Heart right ventricle (tissue), 16 donors: ENCODE data around the gene EYS. TPM values are rescaled to one million over a fixed set of nuclear protein-coding genes. Genes with fewer than 3 reads are reported as not detected.

Source experiments
- ATAC-seq, 8 donors: fragments of 200-7000 bp; cut with Tn5 transposase; one replicate each; pipeline ENCODE4 v1.9.1; 2020; ENCODE audit warnings: mild to moderate bottlenecking in 8 of 8, moderate library complexity in 8 of 8, moderate number of reproducible peaks in 1 of 8
- DNase-seq, 2 donors: peaks; one replicate each; pipeline ENCODE4 v3.0.0-alpha.2; 2020
- H3K27ac ChIP-seq, 10 donors: fragments of 200-600 bp; sonication (generic) in 2 of 10; one replicate each; pipeline versions ENCODE4 v1.5.0 to v1.8.0; 2020 to 2022; ENCODE audit warnings: mild to moderate bottlenecking in 3 of 10
- H3K27me3 ChIP-seq, 7 donors: fragments of 200-600 bp; one replicate each; pipeline ENCODE4 v1.8.0; 2021 to 2022; ENCODE audit warnings: mild to moderate bottlenecking in 2 of 7
- H3K36me3 ChIP-seq, 9 donors: fragments of 200-600 bp; sonication (generic) in 1 of 9; one replicate each; pipeline versions ENCODE4 v1.5.0 to v1.8.0; 2020 to 2022; ENCODE audit warnings: mild to moderate bottlenecking in 2 of 9
- H3K4me1 ChIP-seq, 9 donors: fragments of 200-600 bp; sonication (generic) in 1 of 9; one replicate each; pipeline versions ENCODE4 v1.5.0 to v1.8.0; 2020 to 2022; ENCODE audit warnings: mild to moderate bottlenecking in 4 of 9
- H3K4me3 ChIP-seq, 10 donors: fragments of 200-600 bp; sonication (generic) in 2 of 10; one replicate each; pipeline versions ENCODE4 v1.5.0 to v1.8.0; 2020 to 2022; ENCODE audit warnings: mild to moderate bottlenecking in 7 of 10, moderate library complexity in 2 of 10
- H3K9me3 ChIP-seq, 11 donors: fragments of 200-600 bp in 10 of 11; sonication (generic) in 2 of 11; one replicate each; pipeline versions ENCODE4 v1.5.0 to v1.8.0; 2013 to 2022; ENCODE audit warnings: mild to moderate bottlenecking in 2 of 11, control low read depth in 1 of 11, moderate library complexity in 1 of 11
- WGBS, 2 donors: extraction: QIAGEN DNeasy Blood & Tissue Kit; methylation state at CpG; one replicate each; pipeline ENCODE4 v1.1.7; 2013; ENCODE audit warnings: inconsistent platforms in 1 of 2; 5-methylcytosine and 5-hydroxymethylcytosine counted together
- intact Hi-C, 10 donors: fragments of 100-400 bp; cut with DNase I; formaldehyde crosslinking; loops; one replicate each; pipeline versions ENCODE4 v1.11.1 to v1.14.2; 2022
- polyA plus RNA-seq, 2 donors: library from polyadenylated mRNA; stranded (reverse); fragments of 200-250 nt; gene quantifications; one replicate each; pipeline ENCODE4 v1.2.3, GENCODE V29; 2013
- total RNA-seq, 10 donors: library from RNA; stranded (reverse); fragmentation: NEBNext Ultra II Directional in 3 of 10; extraction: Animal tissue kit (Norgen Biotek cat#: 25700) in 3 of 10; gene quantifications; one replicate each; pipeline versions ENCODE4 v1.2.1 to v1.2.4, GENCODE V29; 2021 to 2023
- TF ChIP-seq, protein P1 (sequence below), 9 donors: fragments of 200-600 bp; sonication (generic) in 2 of 9; IDR thresholded peaks; one replicate each; pipeline versions ENCODE4 v1.5.0 to v1.8.0; 2021 to 2022; ENCODE audit warnings: antibody characterized with exemption in 9 of 9, mild to moderate bottlenecking in 5 of 9, moderate library complexity in 1 of 9
- donor health status: Arrhythmogenic right ventricular cardiomyopathy.
- donor health status: ischemic (EF 13 %, LVEDD 7.1; RV severe dilation, severe dysfunction).
- donor health status: healthy with polysubstance abuse.
- donor health status: DM: no; HTN: yes; CAD: no.
- donor health status: DM: no; HTN: no; CAD: no.
- donor health status: ischemic (EF 25% LVEDD 6.9; RV normal size, moderate dysfunction).
- donor health status: ischemic (EF 25% LVEDD 5.7; RV mildly dilated, moderate dysfunction).
- donor health status: healthy.
- donor health status: DM: yes; HTN: yes; CAD: no.
- donor health status: Ischemic cardiomyopathy.
- donor health status: ischemic (EF 35%, LVEDD 5.7; RV mildly dilated, moderate dysfunction).
- donor health status: nonischemic (EF 11% LVEDD 7.7; RV severe dilation, severe dysfunction).
- donor health status: DM: yes; HTN: yes; CAD: no.
- donor health status: PGD.
- donor health status: ischemic (EF 29% LVEDD 5.4; RV normal size, mild dysfunction).
- donor health status: nonischemic (EF 23%, LVEDD 6.1; RV moderate dilation, normal function).

Gene EYS
- total and polyA plus RNA-seq, 12 donors: 0.02 to 0.40 (median 0.18) TPM; not detected in 8

DNA sequence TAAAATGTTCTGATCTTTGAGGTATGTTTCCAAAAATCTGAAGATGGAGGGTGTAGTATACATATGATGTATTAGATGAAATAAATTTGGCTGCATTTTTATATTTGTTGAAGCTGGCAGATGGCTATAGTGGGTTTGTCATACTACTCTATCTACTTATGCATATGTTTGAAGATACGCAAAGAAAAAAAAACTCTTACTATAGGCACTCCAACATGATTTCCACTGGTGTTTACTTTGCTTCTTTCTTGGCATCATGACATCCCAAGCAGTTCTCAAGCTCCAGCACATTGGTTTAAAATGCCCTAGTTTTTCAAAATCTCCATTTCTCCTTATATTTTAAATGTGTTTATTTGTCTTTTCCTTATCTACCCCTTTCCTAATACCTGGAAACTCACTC is 1359.6 kb downstream of the EYS start:
- TF ChIP-seq, protein P1, sequence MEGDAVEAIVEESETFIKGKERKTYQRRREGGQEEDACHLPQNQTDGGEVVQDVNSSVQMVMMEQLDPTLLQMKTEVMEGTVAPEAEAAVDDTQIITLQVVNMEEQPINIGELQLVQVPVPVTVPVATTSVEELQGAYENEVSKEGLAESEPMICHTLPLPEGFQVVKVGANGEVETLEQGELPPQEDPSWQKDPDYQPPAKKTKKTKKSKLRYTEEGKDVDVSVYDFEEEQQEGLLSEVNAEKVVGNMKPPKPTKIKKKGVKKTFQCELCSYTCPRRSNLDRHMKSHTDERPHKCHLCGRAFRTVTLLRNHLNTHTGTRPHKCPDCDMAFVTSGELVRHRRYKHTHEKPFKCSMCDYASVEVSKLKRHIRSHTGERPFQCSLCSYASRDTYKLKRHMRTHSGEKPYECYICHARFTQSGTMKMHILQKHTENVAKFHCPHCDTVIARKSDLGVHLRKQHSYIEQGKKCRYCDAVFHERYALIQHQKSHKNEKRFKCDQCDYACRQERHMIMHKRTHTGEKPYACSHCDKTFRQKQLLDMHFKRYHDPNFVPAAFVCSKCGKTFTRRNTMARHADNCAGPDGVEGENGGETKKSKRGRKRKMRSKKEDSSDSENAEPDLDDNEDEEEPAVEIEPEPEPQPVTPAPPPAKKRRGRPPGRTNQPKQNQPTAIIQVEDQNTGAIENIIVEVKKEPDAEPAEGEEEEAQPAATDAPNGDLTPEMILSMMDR (IDR thresholded peaks at IDR 0.05): no peak
- no peak for ATAC-seq
- Histone ChIP-seq H3K27me3 (no peaks in the 10 kb centered on the region), H3K9me3 (peaks cover 0 to 18% (median 0%) of the 10 kb centered on the region in 11 donors), H3K27ac (no peak overlapping the region), H3K36me3 (no peaks in the 10 kb centered on the region), H3K4me1 (no peaks in the 10 kb centered on the region), H3K4me3 (no peak overlapping the region)
- DNase-seq: no peak
- WGBS, 2 donors: 81 to 85% methylated on average over 1 of the region's 1 CpG
- intact Hi-C loops: no loop called here

GRCh38 chr6:64335195-64335594 is 1371.8 kb downstream of the EYS start:
- DNase-seq: no peak
- 76 to 82% methylated on average over 8 of the region's 8 CpGs for WGBS, 2 donors
- Histone ChIP-seq H3K4me3 (no peak overlapping the region), H3K36me3 (no peaks in the 10 kb centered on the region), H3K27me3 (no peaks in the 10 kb centered on the region), H3K4me1 (no peaks in the 10 kb centered on the region), H3K27ac (no peak overlapping the region), H3K9me3 (peaks cover 0 to 18% (median 0%) of the 10 kb centered on the region in 11 donors)
- no peak for ATAC-seq
- TF ChIP-seq, protein P1 (IDR thresholded peaks at IDR 0.05): no peak
- intact Hi-C loops: loop anchor here in 5 of 10 donors (10.0 kb wide), 2 partner anchors 320 to 410 kb away; no protein-coding TSS in a partner anchor

- no peak overlapping the region for H3K27ac ChIP-seq
- H3K4me3 ChIP-seq: no peak overlapping the region
- intact Hi-C loops: loop anchor here in 9 of 10 donors (5.0 to 10.0 kb wide), 4 partner anchors 320 to 412 kb away; no protein-coding TSS in a partner anchor
- ATAC-seq (no peak), DNase-seq (no peak)
- H3K27me3 ChIP-seq: no peaks in the 10 kb centered on the region
- H3K9me3 ChIP-seq: peaks cover 0 to 17% (median 0%) of the 10 kb centered on the region in 11 donors
- H3K4me1 ChIP-seq: no peaks in the 10 kb centered on the region
- 90 to 100% methylated on average over 1 of the region's 1 CpG for WGBS, 2 donors
- H3K36me3 ChIP-seq: no peaks in the 10 kb centered on the region
- TF ChIP-seq, protein P1 (IDR thresholded peaks at IDR 0.05): no peak
Measured at GRCh38 chr6:64334636-64335035, 1372.4 kb downstream of the EYS start.

GRCh38 chr6:64330694-64331307 is 1376.2 kb downstream of the EYS start:
- Histone ChIP-seq H3K36me3 (no peaks in the 10 kb centered on the region), H3K27me3 (no peaks in the 10 kb centered on the region), H3K9me3 (no peaks in the 10 kb centered on the region), H3K4me3 (no peak overlapping the region), H3K4me1 (no peaks in the 10 kb centered on the region), H3K27ac (no peak overlapping the region)
- ATAC-seq (no peak), DNase-seq (peak; percentile 51 to 60)
- TF ChIP-seq, protein P1 (IDR thresholded peaks at IDR 0.05): peak in 7 of 9 donors; percentile 35 to 70 (median 57)
- WGBS, 2 donors: 44 to 45% methylated on average over 5 of the region's 5 CpGs
- intact Hi-C loops: loop anchor here in 9 of 10 donors (5.0 to 10.0 kb wide), 4 partner anchors 316 to 408 kb away; no protein-coding TSS in a partner anchor
